Measurements from ENCODE around the gene SLC6A20.

The SLC6A20 gene

GRCh38 chr3:45730409-45731154 is 65.8 kb downstream of the SLC6A20 start:
- H3K4me3 ChIP-seq (ENCODE audit: low read depth, low read length) = no peak overlapping the region

GRCh38 chr3:45729614-45730013 is 66.7 kb downstream of the SLC6A20 start:
- H3K4me3 ChIP-seq (ENCODE audit: low read depth, low read length) = no peak overlapping the region

- H3K4me3 ChIP-seq (ENCODE audit: low read depth, low read length) = no peak overlapping the region
These were observed 71.4 kb downstream of the SLC6A20 start for GRCh38 chr3:45724911-45725310.

GRCh38 chr3:45719655-45720487 is 76.5 kb downstream of the SLC6A20 start:
- no peak overlapping the region for H3K4me3 ChIP-seq (ENCODE audit: low read depth, low read length)

GRCh38 chr3:45716790-45717336 is 79.5 kb downstream of the SLC6A20 start:
- H3K4me3 ChIP-seq (ENCODE audit: low read depth, low read length) = no peak overlapping the region

GRCh38 chr3:45715945-45716344 is 80.4 kb downstream of the SLC6A20 start:
- no peak overlapping the region for H3K4me3 ChIP-seq (ENCODE audit: low read depth, low read length)

- no peak overlapping the region for H3K4me3 ChIP-seq (ENCODE audit: low read depth, low read length)
These were observed 83.8 kb downstream of the SLC6A20 start for GRCh38 chr3:45712434-45713110.

GRCh38 chr3:45711931-45712330 is 84.4 kb downstream of the SLC6A20 start:
- H3K4me3 ChIP-seq (ENCODE audit: low read depth, low read length) = no peak overlapping the region

GRCh38 chr3:45705839-45706808 is 90.2 kb downstream of the SLC6A20 start:
- H3K4me3 ChIP-seq (ENCODE audit: low read depth, low read length) = no peak overlapping the region
